HepG2 (cell line): ENCODE measurements around the gene SLC19A1. TPM values are rescaled to one million over a fixed set of nuclear protein-coding genes. Genes with fewer than 3 reads are reported as not detected.

Source experiments
- ARHGAP35 ChIP-seq: sonication (generic); formaldehyde crosslinking; IDR thresholded peaks from 2 replicates; pipeline ENCODE4 v1.9.0; 2022; ENCODE audit warnings: mild to moderate bottlenecking, inconsistent platforms, moderate library complexity, missing genetic modification reagents, borderline replicate concordance
- CCDC6 ChIP-seq: sonication (generic); formaldehyde crosslinking; IDR thresholded peaks from 2 replicates; pipeline ENCODE4 v1.8.1; 2022; ENCODE audit warnings: mild to moderate bottlenecking, missing genetic modification reagents, moderate library complexity
- HDAC1 ChIP-seq: sonication (generic); formaldehyde crosslinking; IDR thresholded peaks from 2 replicates; pipeline ENCODE4 v1.5.1; 2020; ENCODE audit warnings: mild to moderate bottlenecking, missing genetic modification reagents
- HIVEP1 ChIP-seq: sonication (generic); formaldehyde crosslinking; IDR thresholded peaks from 2 replicates; pipeline ENCODE4 v1.4.0; 2020; ENCODE audit warnings: mild to moderate bottlenecking, missing genetic modification reagents
- KDM2A ChIP-seq: sonication (generic); formaldehyde crosslinking; IDR thresholded peaks from 2 replicates; pipeline ENCODE4 v1.4.0; 2020; ENCODE audit warnings: low read depth, missing genetic modification reagents, borderline replicate concordance
- KLF12 ChIP-seq: sonication (generic); formaldehyde crosslinking; IDR thresholded peaks from 2 replicates; pipeline ENCODE4 v1.4.0; 2020; ENCODE audit warnings: missing genetic modification reagents, borderline replicate concordance
- MAFF ChIP-seq: IDR thresholded peaks from 2 replicates; pipeline ENCODE4 v1.6.1; 2011; ENCODE audit warnings: low read depth, low read length, improper control_type of control experiment
- MIER3 ChIP-seq: IDR thresholded peaks from 2 replicates; pipeline ENCODE4 v1.6.1; 2016; ENCODE audit warnings: missing compliant biosample characterization, borderline replicate concordance
- MXD4 ChIP-seq: IDR thresholded peaks from 2 replicates; pipeline ENCODE4 v1.6.1; 2016; ENCODE audit warnings: mild to moderate bottlenecking, missing biosample characterization, missing genetic modification reagents
- NFIC ChIP-seq: IDR thresholded peaks from 2 replicates; pipeline ENCODE4 v1.6.1; 2012; ENCODE audit warnings: mild to moderate bottlenecking, low read length, inconsistent platforms
- PRMT3 ChIP-seq: sonication (generic); formaldehyde crosslinking; IDR thresholded peaks from 2 replicates; pipeline ENCODE4 v1.8.1; 2022; ENCODE audit warnings: low read depth, mild to moderate bottlenecking, moderate library complexity, missing genetic modification reagents, borderline replicate concordance
- SETDB1 ChIP-seq: sonication (generic); formaldehyde crosslinking; IDR thresholded peaks from 2 replicates; pipeline ENCODE4 v1.5.1; 2020; ENCODE audit warnings: missing genetic modification reagents, mild to moderate bottlenecking, borderline replicate concordance
- SIX1 ChIP-seq: sonication (generic); formaldehyde crosslinking; IDR thresholded peaks from 2 replicates; pipeline ENCODE4 v1.4.0; 2020; ENCODE audit warnings: missing genetic modification reagents, borderline replicate concordance
- ZNF232 ChIP-seq: sonication (generic); formaldehyde crosslinking; IDR thresholded peaks from 2 replicates; pipeline ENCODE4 v1.4.0; 2020; ENCODE audit warnings: missing genetic modification reagents, borderline replicate concordance
- ZNF543 ChIP-seq: sonication (generic); formaldehyde crosslinking; IDR thresholded peaks from 2 replicates; pipeline ENCODE4 v1.4.0; 2020; ENCODE audit warnings: mild to moderate bottlenecking, missing genetic modification reagents
- ZNF562 ChIP-seq: sonication (generic); formaldehyde crosslinking; IDR thresholded peaks from 2 replicates; pipeline ENCODE4 v1.8.0; 2022; ENCODE audit warnings: missing genetic modification reagents, borderline replicate concordance
- polyA plus RNA-seq, 8 experiments: library from polyadenylated mRNA; depleted of rRNA in 3 of 8; stranded (reverse) in 7 of 8; unstranded in 1 of 8; fragments of >200 nt; fragmentation: Illumina TruSeq in 4 of 8; extraction: Trizol in 4 of 8; gene quantifications; 2 replicates each; pipeline versions ENCODE4 v1.2.1 to v1.2.3, GENCODE V29; 2011 to 2016; ENCODE audit warnings: low read depth in 4 of 8, missing spikeins in 1 of 8, mixed read lengths in 1 of 8; ENCODE audit not compliant: insufficient read depth in 1 of 8
- total RNA-seq, 5 experiments: library from RNA; depleted of rRNA; stranded (reverse); fragments of >200 nt; fragmentation: Illumina TruSeq; extraction: Trizol; gene quantifications; 2 replicates each; pipeline ENCODE4 v1.2.3, GENCODE V29; 2016; ENCODE audit warnings: low read depth in 1 of 5
- TF ChIP-seq, protein P1 (sequence below): sonication (generic); formaldehyde crosslinking; IDR thresholded peaks from 2 replicates; pipeline ENCODE4 v1.9.0; 2021; ENCODE audit warnings: missing genetic modification reagents, mild to moderate bottlenecking, borderline replicate concordance
- TF ChIP-seq, protein P2 (sequence below): sonication (generic); formaldehyde crosslinking; IDR thresholded peaks from 2 replicates; pipeline ENCODE4 v1.8.0; 2022; ENCODE audit warnings: mild to moderate bottlenecking, missing genetic modification reagents, moderate library complexity
- TF ChIP-seq, protein P3 (sequence below): sonication (generic); formaldehyde crosslinking; IDR thresholded peaks from 2 replicates; pipeline ENCODE4 v1.8.0; 2022; ENCODE audit warnings: mild to moderate bottlenecking, missing genetic modification reagents; ENCODE audit not compliant: insufficient replicate concordance
- TF ChIP-seq, protein P4 (sequence below): sonication (generic); formaldehyde crosslinking; conservative IDR thresholded peaks from 2 replicates; pipeline ENCODE4 v1.8.1; 2023; ENCODE audit warnings: missing genetic modification reagents
- TF ChIP-seq, protein P5 (sequence below): sonication (generic); formaldehyde crosslinking; IDR thresholded peaks from 2 replicates; pipeline ENCODE4 v1.8.0; 2022; ENCODE audit warnings: missing genetic modification reagents, mild to moderate bottlenecking, moderate library complexity, borderline replicate concordance

SLC19A1 gene
- total and polyA plus RNA-seq, 2 of the 13 experiments (the other 11 are each of a cell fraction or from before 2014, with no cell fraction given): 21.8 to 23.0 TPM

DNA sequence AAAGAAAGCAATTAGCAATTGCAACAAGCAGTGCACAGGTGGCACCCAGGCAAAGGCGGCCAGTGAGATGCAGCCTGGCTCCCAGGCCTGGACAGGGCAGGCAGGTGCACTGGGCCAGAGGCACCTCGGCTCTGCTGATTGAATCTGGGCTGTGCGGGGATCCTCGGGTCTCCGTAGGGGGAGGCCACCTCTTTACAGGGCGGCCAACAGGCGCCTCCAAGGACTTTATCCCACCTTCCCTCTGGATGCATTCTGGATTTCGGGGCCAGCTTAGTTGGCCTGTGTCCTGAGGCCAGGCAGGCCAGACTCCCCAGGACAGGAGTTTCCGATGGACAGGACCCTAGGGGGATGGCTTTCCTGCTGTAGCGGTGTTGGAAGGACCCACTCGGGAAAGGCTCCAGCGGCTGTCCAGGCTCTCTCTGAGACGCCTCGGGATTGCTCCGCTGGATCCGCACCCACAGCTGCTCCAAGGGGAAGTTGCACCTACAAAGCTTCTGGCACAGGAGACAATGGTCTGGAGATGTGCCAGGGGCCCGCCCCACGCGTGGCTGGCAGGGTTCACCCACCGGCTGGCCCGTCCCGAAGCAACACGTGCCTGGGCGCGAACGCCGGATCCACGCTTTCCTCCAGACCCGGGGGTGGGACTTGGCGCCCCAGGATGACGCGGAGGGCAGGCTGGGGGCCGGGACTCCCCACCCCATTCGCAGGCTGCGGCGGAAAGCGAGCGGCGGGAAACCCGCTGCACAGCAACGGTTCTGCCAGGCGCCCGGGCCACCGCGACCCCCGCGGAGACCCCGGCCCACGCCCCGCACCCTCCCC, 810 bp downstream of the SLC19A1 start (continued):
- TF ChIP-seq, protein P1, sequence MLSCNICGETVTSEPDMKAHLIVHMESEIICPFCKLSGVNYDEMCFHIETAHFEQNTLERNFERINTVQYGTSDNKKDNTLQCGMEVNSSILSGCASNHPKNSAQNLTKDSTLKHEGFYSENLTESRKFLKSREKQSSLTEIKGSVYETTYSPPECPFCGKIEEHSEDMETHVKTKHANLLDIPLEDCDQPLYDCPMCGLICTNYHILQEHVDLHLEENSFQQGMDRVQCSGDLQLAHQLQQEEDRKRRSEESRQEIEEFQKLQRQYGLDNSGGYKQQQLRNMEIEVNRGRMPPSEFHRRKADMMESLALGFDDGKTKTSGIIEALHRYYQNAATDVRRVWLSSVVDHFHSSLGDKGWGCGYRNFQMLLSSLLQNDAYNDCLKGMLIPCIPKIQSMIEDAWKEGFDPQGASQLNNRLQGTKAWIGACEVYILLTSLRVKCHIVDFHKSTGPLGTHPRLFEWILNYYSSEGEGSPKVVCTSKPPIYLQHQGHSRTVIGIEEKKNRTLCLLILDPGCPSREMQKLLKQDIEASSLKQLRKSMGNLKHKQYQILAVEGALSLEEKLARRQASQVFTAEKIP (CRISPR knock-in tag): no peak
- TF ChIP-seq CCDC6 (CRISPR knock-in tag): no peak
- TF ChIP-seq SIX1 (CRISPR knock-in tag): no peak
- no peak for TF ChIP-seq PRMT3 (CRISPR knock-in tag)
- TF ChIP-seq, protein P2, sequence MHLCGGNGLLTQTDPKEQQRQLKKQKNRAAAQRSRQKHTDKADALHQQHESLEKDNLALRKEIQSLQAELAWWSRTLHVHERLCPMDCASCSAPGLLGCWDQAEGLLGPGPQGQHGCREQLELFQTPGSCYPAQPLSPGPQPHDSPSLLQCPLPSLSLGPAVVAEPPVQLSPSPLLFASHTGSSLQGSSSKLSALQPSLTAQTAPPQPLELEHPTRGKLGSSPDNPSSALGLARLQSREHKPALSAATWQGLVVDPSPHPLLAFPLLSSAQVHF (CRISPR knock-in tag): no peak
- no peak for TF ChIP-seq ARHGAP35 (CRISPR knock-in tag)
- TF ChIP-seq SETDB1: no peak
- TF ChIP-seq, protein P3, sequence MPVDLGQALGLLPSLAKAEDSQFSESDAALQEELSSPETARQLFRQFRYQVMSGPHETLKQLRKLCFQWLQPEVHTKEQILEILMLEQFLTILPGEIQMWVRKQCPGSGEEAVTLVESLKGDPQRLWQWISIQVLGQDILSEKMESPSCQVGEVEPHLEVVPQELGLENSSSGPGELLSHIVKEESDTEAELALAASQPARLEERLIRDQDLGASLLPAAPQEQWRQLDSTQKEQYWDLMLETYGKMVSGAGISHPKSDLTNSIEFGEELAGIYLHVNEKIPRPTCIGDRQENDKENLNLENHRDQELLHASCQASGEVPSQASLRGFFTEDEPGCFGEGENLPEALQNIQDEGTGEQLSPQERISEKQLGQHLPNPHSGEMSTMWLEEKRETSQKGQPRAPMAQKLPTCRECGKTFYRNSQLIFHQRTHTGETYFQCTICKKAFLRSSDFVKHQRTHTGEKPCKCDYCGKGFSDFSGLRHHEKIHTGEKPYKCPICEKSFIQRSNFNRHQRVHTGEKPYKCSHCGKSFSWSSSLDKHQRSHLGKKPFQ (CRISPR knock-in tag): no peak
- no peak for TF ChIP-seq KLF12
- TF ChIP-seq HIVEP1 (CRISPR knock-in tag): peak; percentile 69; the same call in 1 of the 2 replicates
- TF ChIP-seq KDM2A (CRISPR knock-in tag): peak; percentile 59; the same call in 1 of the 2 replicates
- no peak for TF ChIP-seq NFIC
- peak; percentile 58; the same call in 1 of the 2 replicates for TF ChIP-seq ZNF232 (CRISPR knock-in tag)
- peak; percentile 96 for TF ChIP-seq MXD4 (CRISPR knock-in tag)
- TF ChIP-seq, protein P4, sequence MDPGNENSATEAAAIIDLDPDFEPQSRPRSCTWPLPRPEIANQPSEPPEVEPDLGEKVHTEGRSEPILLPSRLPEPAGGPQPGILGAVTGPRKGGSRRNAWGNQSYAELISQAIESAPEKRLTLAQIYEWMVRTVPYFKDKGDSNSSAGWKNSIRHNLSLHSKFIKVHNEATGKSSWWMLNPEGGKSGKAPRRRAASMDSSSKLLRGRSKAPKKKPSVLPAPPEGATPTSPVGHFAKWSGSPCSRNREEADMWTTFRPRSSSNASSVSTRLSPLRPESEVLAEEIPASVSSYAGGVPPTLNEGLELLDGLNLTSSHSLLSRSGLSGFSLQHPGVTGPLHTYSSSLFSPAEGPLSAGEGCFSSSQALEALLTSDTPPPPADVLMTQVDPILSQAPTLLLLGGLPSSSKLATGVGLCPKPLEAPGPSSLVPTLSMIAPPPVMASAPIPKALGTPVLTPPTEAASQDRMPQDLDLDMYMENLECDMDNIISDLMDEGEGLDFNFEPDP (CRISPR knock-in tag): no peak
- TF ChIP-seq, protein P5, sequence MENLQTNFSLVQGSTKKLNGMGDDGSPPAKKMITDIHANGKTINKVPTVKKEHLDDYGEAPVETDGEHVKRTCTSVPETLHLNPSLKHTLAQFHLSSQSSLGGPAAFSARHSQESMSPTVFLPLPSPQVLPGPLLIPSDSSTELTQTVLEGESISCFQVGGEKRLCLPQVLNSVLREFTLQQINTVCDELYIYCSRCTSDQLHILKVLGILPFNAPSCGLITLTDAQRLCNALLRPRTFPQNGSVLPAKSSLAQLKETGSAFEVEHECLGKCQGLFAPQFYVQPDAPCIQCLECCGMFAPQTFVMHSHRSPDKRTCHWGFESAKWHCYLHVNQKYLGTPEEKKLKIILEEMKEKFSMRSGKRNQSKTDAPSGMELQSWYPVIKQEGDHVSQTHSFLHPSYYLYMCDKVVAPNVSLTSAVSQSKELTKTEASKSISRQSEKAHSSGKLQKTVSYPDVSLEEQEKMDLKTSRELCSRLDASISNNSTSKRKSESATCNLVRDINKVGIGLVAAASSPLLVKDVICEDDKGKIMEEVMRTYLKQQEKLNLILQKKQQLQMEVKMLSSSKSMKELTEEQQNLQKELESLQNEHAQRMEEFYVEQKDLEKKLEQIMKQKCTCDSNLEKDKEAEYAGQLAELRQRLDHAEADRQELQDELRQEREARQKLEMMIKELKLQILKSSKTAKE (CRISPR knock-in tag): no peak
- TF ChIP-seq MIER3 (CRISPR knock-in tag): no peak
- TF ChIP-seq ZNF562 (CRISPR knock-in tag): no peak
- TF ChIP-seq MAFF: no peak
- TF ChIP-seq HDAC1 (CRISPR knock-in tag): peak; percentile 80
- no peak for TF ChIP-seq ZNF543 (CRISPR knock-in tag)
